GM18867 (cell line): ENCODE data around the gene SLC5A4.
"Not testable (repeated sequence)": the region's sequence is repeated elsewhere in the genome, so short reads cannot be mapped to it uniquely, and the experiment has no call there.

Source experiments
- ATAC-seq: cut with Tn5 transposase; IDR thresholded peaks from one replicate; pipeline ENCODE4 v1.9.1; 2021; ENCODE audit warnings: mild to moderate bottlenecking, moderate library complexity; ENCODE audit not compliant: unreplicated experiment

Gene SLC5A4

GRCh38 chr22:32255217-32255616 lies at the start of gene SLC5A4:
SLC5A4 (minus strand) TSS chr22:32255347; CDS start chr22:32255329, 18 bp downstream.
- no peak for ATAC-seq

GRCh38 chr22:32293921-32294320 lies 38.8 kb upstream of the SLC5A4 start:
- not testable (repeated sequence) for ATAC-seq

- no peak for ATAC-seq
Measured at GRCh38 chr22:32286290-32286840, 31.2 kb upstream of the SLC5A4 start.

- ATAC-seq = no peak
Measured at GRCh38 chr22:32281072-32281471, 25.9 kb upstream of the SLC5A4 start.

GRCh38 chr22:32275353-32275752 lies 20.2 kb upstream of the SLC5A4 start:
- not testable (repeated sequence) for ATAC-seq

GRCh38 chr22:32271389-32271788 lies 16.2 kb upstream of the SLC5A4 start:
- ATAC-seq = no peak

- no peak for ATAC-seq
Measured at GRCh38 chr22:32270641-32271369, 15.7 kb upstream of the SLC5A4 start.

- ATAC-seq = no peak
Measured at GRCh38 chr22:32269316-32269715, 14.2 kb upstream of the SLC5A4 start.

- ATAC-seq = no peak
Measured at GRCh38 chr22:32267011-32267410, 11.9 kb upstream of the SLC5A4 start.

- ATAC-seq = no peak
Measured at GRCh38 chr22:32265882-32266767, 11.0 kb upstream of the SLC5A4 start.

GRCh38 chr22:32263678-32264077 lies 8.5 kb upstream of the SLC5A4 start:
- not testable (repeated sequence) for ATAC-seq

GRCh38 chr22:32261306-32261705 lies 6.2 kb upstream of the SLC5A4 start:
- no peak for ATAC-seq

- ATAC-seq = no peak
Measured at GRCh38 chr22:32258791-32259190, 3.6 kb upstream of the SLC5A4 start.

- no peak for ATAC-seq
Measured at GRCh38 chr22:32255726-32256125, 579 bp upstream of the SLC5A4 start.

GRCh38 chr22:32249231-32249630 lies 5.9 kb downstream of the SLC5A4 start:
- ATAC-seq = no peak

- no peak for ATAC-seq
Measured at GRCh38 chr22:32248276-32248675, 6.9 kb downstream of the SLC5A4 start.

GRCh38 chr22:32246166-32246565 lies 9.0 kb downstream of the SLC5A4 start:
- ATAC-seq = no peak

GRCh38 chr22:32245042-32245441 lies 10.1 kb downstream of the SLC5A4 start:
- ATAC-seq = no peak

GRCh38 chr22:32244547-32244946 lies 10.6 kb downstream of the SLC5A4 start:
- no peak for ATAC-seq

- no peak for ATAC-seq
Measured at GRCh38 chr22:32240461-32240860, 14.7 kb downstream of the SLC5A4 start.

GRCh38 chr22:32237906-32238305 lies 17.2 kb downstream of the SLC5A4 start:
- ATAC-seq = no peak

- ATAC-seq = no peak
Measured at GRCh38 chr22:32236970-32237369, 18.2 kb downstream of the SLC5A4 start.
